WTC11 (cell line): ENCODE data around the gene CLDN20. TPM values are rescaled to one million over a fixed set of nuclear protein-coding genes. Genes with fewer than 3 reads are reported as not detected.

Source experiments
- ATAC-seq: fragments of 200-7000 bp; cut with Tn5 transposase; 2 replicates; pipeline ENCODE4 v1.10.0; 2021; ENCODE audit warnings: mild to moderate bottlenecking, moderate library complexity
- CTCF ChIA-PET: fragments of 300-600 bp; sonication (Branson Sonifier 250); formaldehyde crosslinking; loops from one replicate; lab custom pipeline; 2021; ENCODE audit warnings: antibody characterized with exemption; lab: Charles Lee
- POLR2A ChIA-PET: fragments of 350-600 bp; sonication (Branson Sonifier 250); formaldehyde crosslinking; loops from one replicate; lab custom pipeline; 2021; ENCODE audit warnings: antibody characterized with exemption; lab: Charles Lee
- DNase-seq: peaks from one replicate; pipeline ENCODE4 v3.0.0; 2021; ENCODE audit warnings: low spot score
- H3K27ac Mint-ChIP-seq: 2 replicates; pipeline ENCODE4 v1.8.0; 2021; ENCODE audit warnings: mixed read lengths
- H3K27me3 Mint-ChIP-seq: 2 replicates; pipeline ENCODE4 v1.8.0; 2021; ENCODE audit warnings: low read depth, mild to moderate bottlenecking, moderate library complexity, mixed read lengths
- H3K36me3 Mint-ChIP-seq: 2 replicates; pipeline ENCODE4 v1.8.0; 2021; ENCODE audit warnings: mixed read lengths
- H3K4me1 Mint-ChIP-seq: 2 replicates; pipeline ENCODE4 v1.8.0; 2022; ENCODE audit warnings: mixed read lengths
- H3K4me3 Mint-ChIP-seq: 2 replicates; pipeline ENCODE4 v1.8.0; 2021; ENCODE audit warnings: mild to moderate bottlenecking, moderate library complexity, mixed read lengths
- H3K9me3 Mint-ChIP-seq: 2 replicates; pipeline ENCODE4 v1.8.0; 2021; ENCODE audit warnings: mixed read lengths
- CREM ChIP-seq: sonication (generic); formaldehyde crosslinking; IDR thresholded peaks from 2 replicates; pipeline ENCODE4 v1.8.1; 2022; ENCODE audit warnings: mild to moderate bottlenecking, missing genetic modification reagents, moderate library complexity
- E2F5 ChIP-seq: sonication (generic); formaldehyde crosslinking; IDR thresholded peaks from 2 replicates; pipeline ENCODE4 v1.8.1; 2022; ENCODE audit warnings: mild to moderate bottlenecking, moderate library complexity, missing genetic modification reagents
- FOXK1 ChIP-seq: sonication (generic); formaldehyde crosslinking; IDR thresholded peaks from 2 replicates; pipeline ENCODE4 v1.8.0; 2022; ENCODE audit warnings: mild to moderate bottlenecking, moderate library complexity, missing genetic modification reagents
- FOXP4 ChIP-seq: sonication (generic); formaldehyde crosslinking; IDR thresholded peaks from 2 replicates; pipeline ENCODE4 v1.8.0; 2022; ENCODE audit warnings: mild to moderate bottlenecking, missing genetic modification reagents
- MAX ChIP-seq: sonication (generic); formaldehyde crosslinking; IDR thresholded peaks from 2 replicates; pipeline ENCODE4 v1.8.0; 2022; ENCODE audit warnings: mild to moderate bottlenecking, missing genetic modification reagents
- MXD4 ChIP-seq: fragments of 250-450 bp; sonication (Bioruptor Pico); IDR thresholded peaks from 2 replicates; pipeline ENCODE4 v1.8.0; 2021; ENCODE audit warnings: mild to moderate bottlenecking, moderate library complexity, borderline replicate concordance
- NFYB ChIP-seq: sonication (generic); formaldehyde crosslinking; conservative IDR thresholded peaks from 2 replicates; pipeline ENCODE4 v1.8.0; 2022; ENCODE audit warnings: low read depth, missing genetic modification reagents
- NR3C1 ChIP-seq: sonication (generic); formaldehyde crosslinking; conservative IDR thresholded peaks from 2 replicates; pipeline ENCODE4 v1.8.1; 2023; ENCODE audit warnings: low read depth, mild to moderate bottlenecking, missing genetic modification reagents
- RORB ChIP-seq: fragments of 250-450 bp; sonication (Bioruptor Pico); IDR thresholded peaks from 2 replicates; pipeline ENCODE4 v1.9.0; 2021; ENCODE audit warnings: mild to moderate bottlenecking
- SP1 ChIP-seq: sonication (generic); formaldehyde crosslinking; conservative IDR thresholded peaks from 2 replicates; pipeline ENCODE4 v1.8.1; 2022; ENCODE audit warnings: missing genetic modification reagents
- USF2 ChIP-seq: sonication (generic); formaldehyde crosslinking; IDR thresholded peaks from 2 replicates; pipeline ENCODE4 v1.8.1; 2023; ENCODE audit warnings: mild to moderate bottlenecking, missing genetic modification reagents, moderate library complexity
- ZNF121 ChIP-seq: sonication (generic); formaldehyde crosslinking; IDR thresholded peaks from 2 replicates; pipeline ENCODE4 v1.8.0; 2023; ENCODE audit warnings: missing genetic modification reagents
- ZNF396 ChIP-seq: fragments of 250-450 bp; sonication (Bioruptor Pico); IDR thresholded peaks from 2 replicates; pipeline ENCODE4 v1.8.0; 2021; ENCODE audit warnings: mild to moderate bottlenecking, moderate library complexity, borderline replicate concordance
- ZNF416 ChIP-seq: fragments of 250-450 bp; sonication (Bioruptor Pico); IDR thresholded peaks from 2 replicates; pipeline ENCODE4 v1.9.0; 2021; ENCODE audit warnings: mild to moderate bottlenecking, inconsistent platforms
- ZNF532 ChIP-seq: fragments of 250-450 bp; sonication (Bioruptor Pico); IDR thresholded peaks from 2 replicates; pipeline ENCODE4 v1.9.0; 2021; ENCODE audit warnings: mild to moderate bottlenecking, borderline replicate concordance
- total RNA-seq: library from RNA; stranded (reverse); gene quantifications from 3 replicates; pipeline ENCODE4 v1.2.3, GENCODE V29; 2021

CLDN20 gene
- total RNA-seq, 1 experiment from 2014 or later, result not detected

GRCh38 chr6:155290491-155290890 is 26.7 kb downstream of the CLDN20 start:
- ChIA-PET POLR2A (no interaction called here), CTCF (no interaction called here)
- H3K36me3 Mint-ChIP-seq, result peaks cover 56% of the 10 kb centered on the region
- no peak for TF ChIP-seq NFYB (CRISPR knock-in tag)
- no peak for TF ChIP-seq CREM (CRISPR knock-in tag)
- TF ChIP-seq E2F5 (CRISPR knock-in tag), result no peak
- no peaks in the 10 kb centered on the region for H3K9me3 Mint-ChIP-seq
- DNase-seq (no peak), ATAC-seq (no peak)
- H3K4me3 Mint-ChIP-seq, result no peak overlapping the region
- no peak overlapping the region for H3K27ac Mint-ChIP-seq
- no peaks in the 10 kb centered on the region; the same call in 1 of the 2 replicates for H3K4me1 Mint-ChIP-seq
- H3K27me3 Mint-ChIP-seq, result no peaks in the 10 kb centered on the region

- no peaks in the 10 kb centered on the region; the same call in 1 of the 2 replicates for H3K4me1 Mint-ChIP-seq
- H3K36me3 Mint-ChIP-seq, result peaks cover 58% of the 10 kb centered on the region
- no peak for DNase-seq
- CTCF ChIA-PET, result no interaction called here
- ATAC-seq, result no peak
- H3K27ac Mint-ChIP-seq, result no peak overlapping the region
- H3K27me3 Mint-ChIP-seq, result no peaks in the 10 kb centered on the region
- POLR2A ChIA-PET, result no interaction called here
- no peaks in the 10 kb centered on the region for H3K9me3 Mint-ChIP-seq
- H3K4me3 Mint-ChIP-seq, result no peak overlapping the region
- no peak for TF ChIP-seq MAX (CRISPR knock-in tag)
- TF ChIP-seq MXD4 (CRISPR knock-in tag), result no peak
- TF ChIP-seq FOXK1 (CRISPR knock-in tag), result no peak
- no peak for TF ChIP-seq E2F5 (CRISPR knock-in tag)
- TF ChIP-seq NR3C1, result no peak
- no peak for TF ChIP-seq SP1 (CRISPR knock-in tag)
- no peak for TF ChIP-seq ZNF121 (CRISPR knock-in tag)
- no peak for TF ChIP-seq ZNF416
- TF ChIP-seq ZNF532 (CRISPR knock-in tag), result no peak
- no peak for TF ChIP-seq RORB (CRISPR knock-in tag)
- TF ChIP-seq ZNF396 (CRISPR knock-in tag), result no peak
- no peak for TF ChIP-seq USF2
- no peak for TF ChIP-seq FOXP4
- TF ChIP-seq, all 79 proteins: peak for 0
Observed at GRCh38 chr6:155291291-155291690, 27.5 kb downstream of the CLDN20 start.
